ENCODE measurements around the gene NPM1. TPM values are rescaled to one million over a fixed set of nuclear protein-coding genes. Genes with fewer than 3 reads are reported as not detected.
"Not testable (repeated sequence)": the region's sequence is repeated elsewhere in the genome, so short reads cannot be mapped to it uniquely, and the experiment has no call there.

Gene NPM1
- 1,684 TPM for polyA plus RNA-seq (ENCODE audit: insufficient read length)
- long read RNA-seq, donor 1, transcript NPM1-203 (10 exons, 1,598 nt): minor isoform, 34 of 804 reads
- long read RNA-seq, donor 1, transcript NPM1-205 (5 exons, 670 nt): minor isoform, 24 of 804 reads
- long read RNA-seq, donor 1, transcript NPM1-201 (11 exons, 1,758 nt): major isoform, 440 of 804 reads
- long read RNA-seq, donor 1, transcript NPM1-202 (10 exons, 1,237 nt): minor isoform, 15 of 804 reads
- long read RNA-seq, donor 1, partial matches to known transcripts: 246 of 804 reads
- long read RNA-seq, donor 1, other reads (novel, unspliced or antisense): 30 of 804 reads
- long read RNA-seq, donor 2, transcript NPM1-201 (11 exons, 1,758 nt): major isoform, 431 of 843 reads
- long read RNA-seq, donor 2, transcript NPM1-203 (10 exons, 1,598 nt): minor isoform, 19 of 843 reads
- long read RNA-seq, donor 2, transcript NPM1-212 (2 exons, 640 nt): minor isoform, 17 of 843 reads
- long read RNA-seq, donor 2, transcript NPM1-205 (5 exons, 670 nt): minor isoform, 37 of 843 reads
- long read RNA-seq, donor 2, partial matches to known transcripts: 296 of 843 reads
- long read RNA-seq, donor 2, other reads (novel, unspliced or antisense): 30 of 843 reads
- long read RNA-seq, donor 3, transcript NPM1-201 (11 exons, 1,758 nt): major isoform, 316 of 615 reads
- long read RNA-seq, donor 3, transcript NPM1-202 (10 exons, 1,237 nt): minor isoform, 6 of 615 reads
- long read RNA-seq, donor 3, transcript NPM1-205 (5 exons, 670 nt): minor isoform, 31 of 615 reads
- long read RNA-seq, donor 3, transcript NPM1-203 (10 exons, 1,598 nt): minor isoform, 34 of 615 reads
- long read RNA-seq, donor 3, partial matches to known transcripts: 189 of 615 reads
- long read RNA-seq, donor 3, other reads (novel, unspliced or antisense): 33 of 615 reads
- long read RNA-seq, donor 4, transcript NPM1-201 (11 exons, 1,758 nt): major isoform, 32 of 112 reads
- long read RNA-seq, donor 4, partial matches to known transcripts: 71 of 112 reads
- long read RNA-seq, donor 4, other reads (novel, unspliced or antisense): 0 of 112 reads
- long read RNA-seq, donor 5, transcript NPM1-201 (11 exons, 1,758 nt): major isoform, 806 of 1,440 reads
- long read RNA-seq, donor 5, transcript NPM1-203 (10 exons, 1,598 nt): minor isoform, 73 of 1,440 reads
- long read RNA-seq, donor 5, transcript NPM1-205 (5 exons, 670 nt): minor isoform, 34 of 1,440 reads
- long read RNA-seq, donor 5, transcript NPM1-202 (10 exons, 1,237 nt): minor isoform, 26 of 1,440 reads
- long read RNA-seq, donor 5, partial matches to known transcripts: 386 of 1,440 reads
- long read RNA-seq, donor 5, other reads (novel, unspliced or antisense): 88 of 1,440 reads
- long read RNA-seq, donor 6, transcript NPM1-202 (10 exons, 1,237 nt): minor isoform, 10 of 832 reads
- long read RNA-seq, donor 6, transcript NPM1-205 (5 exons, 670 nt): minor isoform, 25 of 832 reads
- long read RNA-seq, donor 6, transcript NPM1-203 (10 exons, 1,598 nt): minor isoform, 26 of 832 reads
- long read RNA-seq, donor 6, transcript NPM1-201 (11 exons, 1,758 nt): major isoform, 465 of 832 reads
- long read RNA-seq, donor 6, partial matches to known transcripts: 254 of 832 reads
- long read RNA-seq, donor 6, other reads (novel, unspliced or antisense): 37 of 832 reads
- long read RNA-seq, donor 7, transcript NPM1-202 (10 exons, 1,237 nt): minor isoform, 18 of 1,298 reads
- long read RNA-seq, donor 7, transcript NPM1-203 (10 exons, 1,598 nt): minor isoform, 49 of 1,298 reads
- long read RNA-seq, donor 7, transcript NPM1-201 (11 exons, 1,758 nt): major isoform, 640 of 1,298 reads
- long read RNA-seq, donor 7, transcript NPM1-205 (5 exons, 670 nt): minor isoform, 56 of 1,298 reads
- long read RNA-seq, donor 7, partial matches to known transcripts: 461 of 1,298 reads
- long read RNA-seq, donor 7, other reads (novel, unspliced or antisense): 60 of 1,298 reads
- long read RNA-seq, donor 8, transcript NPM1-202 (10 exons, 1,237 nt): minor isoform, 5 of 387 reads
- long read RNA-seq, donor 8, transcript NPM1-205 (5 exons, 670 nt): minor isoform, 23 of 387 reads
- long read RNA-seq, donor 8, transcript NPM1-201 (11 exons, 1,758 nt): major isoform, 234 of 387 reads
- long read RNA-seq, donor 8, transcript NPM1-203 (10 exons, 1,598 nt): minor isoform, 17 of 387 reads
- long read RNA-seq, donor 8, partial matches to known transcripts: 98 of 387 reads
- long read RNA-seq, donor 8, other reads (novel, unspliced or antisense): 6 of 387 reads

GRCh38 chr5:171387345-171387969, at the start of gene NPM1:
NPM1 (plus strand) TSS chr5:171387849; CDS start chr5:171387949, 100 bp downstream.
- DNase-seq: peak; percentile 98

DNA sequence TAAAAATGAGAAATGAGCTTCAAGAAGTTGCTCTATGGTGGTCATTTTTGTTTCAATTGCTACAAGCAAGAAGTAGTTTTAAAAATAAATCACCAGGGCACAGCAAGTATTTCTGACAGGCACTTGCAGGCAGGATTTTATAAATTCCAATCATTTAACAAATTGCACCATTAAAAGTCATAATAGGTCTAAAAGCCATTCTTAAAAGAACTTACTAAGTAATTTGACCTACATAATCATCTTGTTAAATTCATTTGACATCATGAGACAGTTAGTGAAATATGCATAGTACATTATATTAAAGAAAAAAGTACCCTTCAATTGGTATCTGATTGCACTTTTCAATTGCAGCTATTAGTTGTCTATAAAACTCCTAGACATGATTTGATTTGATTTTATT, 47.6 kb upstream of the NPM1 start:
- DNase-seq: no peak

DNA sequence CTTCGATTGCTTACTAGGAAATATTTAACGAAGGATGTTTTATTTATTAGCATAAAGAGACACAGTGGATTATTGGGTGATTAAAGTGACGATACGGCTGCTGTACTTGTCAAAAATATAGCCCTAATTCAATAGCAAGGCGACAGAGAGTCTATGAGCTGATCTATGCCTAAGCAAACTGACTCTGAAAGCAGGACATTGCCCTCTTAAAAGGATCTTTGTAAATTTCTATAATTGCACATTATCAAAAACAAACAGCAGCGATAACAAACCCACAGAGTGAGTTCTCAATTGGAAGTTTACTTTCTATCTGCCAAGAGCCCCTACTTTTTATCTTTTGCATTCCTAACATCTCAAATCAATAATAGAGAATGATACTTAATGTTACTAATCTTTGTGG, 47.2 kb upstream of the NPM1 start:
- DNase-seq: no peak

GRCh38 chr5:171342362-171343111, 45.1 kb upstream of the NPM1 start:
- peak; percentile 59 for DNase-seq

GRCh38 chr5:171344936-171345608, 42.6 kb upstream of the NPM1 start:
- no peak for DNase-seq

GRCh38 chr5:171351536-171352073, 36.0 kb upstream of the NPM1 start:
- DNase-seq: no peak

GRCh38 chr5:171355302-171355724, 32.3 kb upstream of the NPM1 start:
- DNase-seq: no peak

DNA sequence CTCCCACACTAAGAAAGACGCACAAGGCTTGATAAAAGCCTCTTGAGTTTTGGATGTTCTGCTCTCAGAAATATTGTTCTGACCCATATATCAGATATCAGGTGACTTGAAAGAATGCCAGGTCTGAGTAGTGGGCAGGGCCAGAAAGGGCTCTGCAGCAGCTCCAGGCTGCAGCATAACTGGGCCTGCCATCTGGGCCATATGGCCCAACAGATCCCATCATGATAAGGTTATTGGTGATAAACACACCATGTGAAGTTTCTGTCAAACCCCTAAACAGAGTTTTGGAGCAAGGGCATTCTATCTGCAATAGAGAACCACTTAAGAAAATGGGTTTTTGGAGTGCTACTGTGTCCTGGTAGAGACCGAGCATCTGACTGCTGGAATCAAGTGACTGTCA, 29.8 kb upstream of the NPM1 start:
- no peak for DNase-seq

DNA sequence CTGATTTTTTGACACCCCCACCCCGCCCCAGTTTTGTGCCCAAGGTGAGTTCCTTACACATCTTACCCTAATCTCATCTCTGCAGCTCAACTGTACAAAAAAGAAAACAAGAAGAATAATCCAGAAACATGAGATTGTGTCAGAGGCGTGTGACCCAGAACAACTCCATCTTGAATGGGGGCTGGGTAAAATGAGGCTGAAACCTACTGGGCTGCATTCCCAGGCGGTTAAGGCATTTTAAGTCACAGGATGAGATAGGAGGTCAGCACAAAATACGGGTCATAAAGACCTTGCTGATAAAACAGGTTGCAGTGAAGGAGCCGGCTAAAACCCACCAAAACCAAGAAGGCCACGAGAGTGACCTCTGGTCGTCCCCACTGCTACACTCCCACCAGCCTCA, 26.5 kb upstream of the NPM1 start:
- DNase-seq: not testable (repeated sequence)

- not testable (repeated sequence) for DNase-seq
These were observed 24.4 kb upstream of the NPM1 start for GRCh38 chr5:171363249-171363648.

DNA sequence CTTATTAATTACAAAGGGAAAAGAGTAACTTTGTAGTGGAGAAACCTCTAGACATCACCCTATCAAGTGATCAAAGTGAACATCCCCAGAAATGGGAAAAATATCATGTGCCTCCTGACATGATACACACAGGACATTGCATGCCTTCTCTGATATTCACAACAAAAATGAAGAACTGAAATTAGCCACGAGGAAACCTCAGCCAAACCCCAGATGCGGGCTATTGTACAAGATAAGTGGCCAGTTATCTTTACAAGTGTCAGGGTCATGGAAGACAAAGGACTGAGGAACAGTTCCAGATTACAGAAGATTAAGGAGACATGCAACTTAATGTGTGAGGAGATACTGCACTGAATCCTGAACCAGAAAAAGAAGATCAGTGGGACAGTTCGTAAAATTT, 23.8 kb upstream of the NPM1 start:
- no peak for DNase-seq

GRCh38 chr5:171365351-171365750, 22.3 kb upstream of the NPM1 start:
- no peak for DNase-seq

DNA sequence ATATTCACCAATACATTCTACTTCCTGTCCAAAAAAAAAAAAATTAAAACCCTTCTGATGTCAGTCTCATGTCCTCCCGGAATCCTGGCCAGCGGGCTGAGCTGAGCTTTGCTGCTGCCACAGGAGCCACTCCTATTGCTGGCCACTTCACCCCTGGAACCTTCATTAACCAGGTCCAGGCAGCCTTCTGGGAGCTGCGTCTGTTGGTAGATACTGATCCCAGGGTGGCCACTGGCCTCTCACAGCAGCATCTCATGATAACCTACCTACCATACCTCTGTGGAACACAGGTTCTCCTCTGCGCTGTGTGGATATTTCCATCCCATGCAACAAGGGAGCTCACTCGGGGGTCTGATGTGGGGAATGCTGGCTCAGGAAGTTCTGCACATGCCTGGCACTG, 21.0 kb upstream of the NPM1 start:
- DNase-seq: no peak

DNA sequence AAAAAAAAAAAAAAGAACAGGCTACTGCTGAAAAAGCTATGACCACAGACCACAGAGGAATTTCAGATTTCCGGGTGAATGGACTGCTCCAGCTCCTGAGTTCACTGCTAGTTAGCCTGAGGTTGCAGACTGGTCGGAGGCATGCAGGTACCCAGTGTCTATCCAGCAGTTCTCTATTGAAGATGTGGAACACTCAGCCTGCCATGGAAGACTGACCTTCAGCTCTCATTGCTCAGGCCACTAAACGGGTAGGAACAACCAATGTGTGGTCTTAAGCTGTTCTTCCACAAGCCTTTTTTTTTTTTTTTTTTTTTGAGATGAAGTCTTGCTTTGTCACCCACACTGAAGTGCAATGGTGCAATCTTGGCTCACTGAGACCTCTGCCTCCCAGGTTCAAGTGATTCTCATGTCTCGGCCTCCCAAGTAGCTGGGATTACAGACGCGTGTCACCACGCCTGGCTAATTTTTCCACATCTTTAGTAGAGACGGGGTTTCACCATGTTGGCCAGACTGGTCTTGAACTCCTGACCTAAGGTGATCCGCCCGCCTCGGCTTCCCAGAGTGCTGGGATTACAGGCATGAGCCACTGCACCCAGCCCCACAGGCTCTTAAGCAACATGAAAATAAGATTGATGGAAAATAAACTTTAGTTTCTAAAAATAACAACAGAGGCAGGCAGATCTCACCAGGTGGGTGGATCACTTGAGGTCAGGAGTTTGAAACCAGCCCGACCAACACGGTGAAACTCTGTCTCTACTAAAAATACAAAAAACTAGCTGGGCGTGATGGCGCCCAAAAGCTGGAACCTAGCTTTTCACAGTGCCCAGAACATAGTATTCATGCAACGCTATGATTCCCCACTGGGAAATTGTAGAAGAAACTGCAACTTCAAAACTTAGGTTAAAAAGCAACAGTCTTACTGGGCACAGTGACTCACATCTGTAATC, 20.0 kb upstream of the NPM1 start:
- no peak for DNase-seq

GRCh38 chr5:171369056-171369455, 18.6 kb upstream of the NPM1 start:
- DNase-seq: no peak

DNA sequence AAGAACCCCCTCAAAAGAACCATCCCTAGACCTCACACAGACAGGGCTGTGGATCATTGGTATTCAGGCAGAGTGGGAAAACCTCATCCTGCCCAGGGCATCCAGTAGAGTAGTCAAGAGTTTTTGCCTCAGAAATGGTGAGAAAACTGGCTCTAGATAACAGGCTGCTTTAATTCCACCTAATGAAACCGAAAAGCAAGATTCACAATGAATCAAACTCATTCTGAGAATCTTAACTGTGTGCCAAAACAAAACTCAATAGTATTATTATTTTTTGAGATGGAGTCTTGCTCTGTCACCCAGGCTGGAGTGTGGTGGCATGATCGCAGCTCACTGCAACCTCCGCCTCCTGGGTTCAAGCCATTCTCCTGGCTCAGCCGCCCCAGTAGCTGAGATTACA, 17.8 kb upstream of the NPM1 start:
- no peak for DNase-seq

DNA sequence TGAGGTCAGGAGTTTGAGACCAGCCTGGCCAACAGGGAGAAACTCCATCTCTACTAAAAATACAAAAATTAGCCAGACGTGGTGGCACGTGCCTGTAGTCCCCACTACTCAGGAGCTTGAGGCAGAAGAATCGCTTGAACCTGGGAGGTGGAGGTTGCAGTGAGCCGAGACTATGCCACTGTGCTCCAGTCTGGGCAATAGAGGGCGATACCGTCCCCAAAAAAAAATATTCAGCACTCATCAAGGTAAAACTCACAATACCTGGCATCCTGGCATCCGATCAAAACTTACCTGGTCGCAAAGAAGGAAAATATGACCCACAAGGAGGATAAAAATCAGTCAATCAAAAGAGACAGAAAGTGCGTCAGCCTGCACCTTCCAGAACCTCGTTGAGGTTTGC, 16.8 kb upstream of the NPM1 start:
- DNase-seq: not testable (repeated sequence)

Measured in left kidney (tissue), 8 donors.